ENCODE measurements around the gene PABPC3.

The PABPC3 gene

GRCh38 chr13:25095851-25096453, at the start of gene PABPC3:
Gene PABPC3 (plus strand): TSS chr13:25096136. CDS start chr13:25096199, 63 bp downstream.
- no peak within 1 kb of the TSS for H3K27ac ChIP-seq
- H3K4me3 ChIP-seq: no peak within 1 kb of the TSS
- no peak for DNase-seq (ENCODE audit: low read depth, low spot score)
- no peaks in the 10 kb centered on the region for H3K36me3 ChIP-seq (ENCODE audit: insufficient read depth, low read length)
- TF ChIP-seq EZH2 (IDR thresholded peaks at IDR 0.05) (no peak), FOXP2 (optimal IDR thresholded peaks at IDR 0.05; ENCODE audit: control extremely low read depth, extremely low read length, insufficient read depth) (no peak), POLR2AphosphoS5 (IDR thresholded peaks at IDR 0.05; ENCODE audit: borderline replicate concordance, low read depth, low read length) (no peak)
- H3K9me3 ChIP-seq (ENCODE audit: low read depth, low read length): no peaks in the 10 kb centered on the region
- no peak within 1 kb of the TSS for H3K9ac ChIP-seq (ENCODE audit: insufficient read length)

DNA sequence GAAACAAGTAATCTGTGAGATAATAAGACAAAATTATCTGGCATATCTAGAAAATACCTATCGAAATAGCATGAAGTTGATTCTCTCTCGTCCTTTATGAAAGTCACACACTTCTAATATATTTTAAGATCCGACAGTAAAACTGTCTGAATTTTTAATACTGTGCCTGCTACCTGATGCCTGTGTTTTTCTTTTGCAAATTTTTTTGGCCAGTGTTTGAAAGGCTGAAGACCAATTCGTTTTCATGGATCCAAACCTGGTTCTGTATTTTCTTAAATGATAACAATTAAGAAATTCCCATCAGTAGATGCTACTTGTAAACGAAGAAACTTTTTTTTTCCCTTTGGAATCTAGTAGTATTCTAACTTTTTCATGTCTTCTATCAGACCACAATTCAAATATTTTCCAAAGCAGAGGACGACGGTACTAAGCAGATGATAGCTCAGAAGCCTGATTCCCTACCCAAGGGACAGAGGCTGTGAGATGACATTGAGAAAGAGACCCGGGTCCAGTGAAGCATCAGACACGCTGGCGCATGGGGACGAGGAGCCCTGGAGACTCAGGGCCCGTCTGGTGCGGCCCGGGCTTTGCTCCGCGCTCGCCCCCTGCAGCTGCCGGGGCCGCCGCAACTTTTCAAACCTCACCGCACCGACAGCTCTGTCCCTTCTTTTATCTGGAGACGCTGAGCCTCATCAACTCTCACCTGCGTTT, 49.5 kb upstream of the PABPC3 start:
- no peak overlapping the region for H3K27ac ChIP-seq
- TF ChIP-seq EZH2 (IDR thresholded peaks at IDR 0.05) (no peak), POLR2AphosphoS5 (IDR thresholded peaks at IDR 0.05; ENCODE audit: borderline replicate concordance, low read depth, low read length) (no peak), FOXP2 (optimal IDR thresholded peaks at IDR 0.05; ENCODE audit: control extremely low read depth, extremely low read length, insufficient read depth) (no peak)
- no peak overlapping the region for H3K4me3 ChIP-seq
- no peak for DNase-seq (ENCODE audit: low read depth, low spot score)
- H3K36me3 ChIP-seq (ENCODE audit: insufficient read depth, low read length): no peaks in the 10 kb centered on the region
- H3K9ac ChIP-seq (ENCODE audit: insufficient read length): no peak overlapping the region
- H3K9me3 ChIP-seq (ENCODE audit: low read depth, low read length): no peaks in the 10 kb centered on the region

GRCh38 chr13:25046985-25047511, 48.9 kb upstream of the PABPC3 start:
- no peak overlapping the region for H3K4me3 ChIP-seq
- TF ChIP-seq FOXP2 (optimal IDR thresholded peaks at IDR 0.05; ENCODE audit: control extremely low read depth, extremely low read length, insufficient read depth): no peak
- no peak for TF ChIP-seq EZH2 (IDR thresholded peaks at IDR 0.05)
- TF ChIP-seq POLR2AphosphoS5 (IDR thresholded peaks at IDR 0.05; ENCODE audit: borderline replicate concordance, low read depth, low read length): no peak
- H3K9ac ChIP-seq (ENCODE audit: insufficient read length): no peak overlapping the region
- no peaks in the 10 kb centered on the region for H3K9me3 ChIP-seq (ENCODE audit: low read depth, low read length)
- H3K27ac ChIP-seq: no peak overlapping the region
- no peak for DNase-seq (ENCODE audit: low read depth, low spot score)
- no peaks in the 10 kb centered on the region for H3K36me3 ChIP-seq (ENCODE audit: insufficient read depth, low read length)

- Histone ChIP-seq H3K9me3 (ENCODE audit: low read depth, low read length) (no peaks in the 10 kb centered on the region), H3K27ac (no peak overlapping the region), H3K4me3 (no peak overlapping the region), H3K9ac (ENCODE audit: insufficient read length) (no peak overlapping the region), H3K36me3 (ENCODE audit: insufficient read depth, low read length) (no peaks in the 10 kb centered on the region)
- DNase-seq (ENCODE audit: low read depth, low spot score): no peak
- TF ChIP-seq POLR2AphosphoS5 (IDR thresholded peaks at IDR 0.05; ENCODE audit: borderline replicate concordance, low read depth, low read length): no peak
Observed at GRCh38 chr13:25051065-25051464, 44.9 kb upstream of the PABPC3 start.

GRCh38 chr13:25059166-25059565, 36.8 kb upstream of the PABPC3 start:
- Histone ChIP-seq H3K9ac (ENCODE audit: insufficient read length) (no peak overlapping the region), H3K4me3 (no peak overlapping the region), H3K9me3 (ENCODE audit: low read depth, low read length) (no peaks in the 10 kb centered on the region), H3K36me3 (ENCODE audit: insufficient read depth, low read length) (no peaks in the 10 kb centered on the region), H3K27ac (no peak overlapping the region)
- no peak for DNase-seq (ENCODE audit: low read depth, low spot score)
- no peak for TF ChIP-seq EZH2 (IDR thresholded peaks at IDR 0.05)
- no peak for TF ChIP-seq POLR2AphosphoS5 (IDR thresholded peaks at IDR 0.05; ENCODE audit: borderline replicate concordance, low read depth, low read length)
- TF ChIP-seq FOXP2 (optimal IDR thresholded peaks at IDR 0.05; ENCODE audit: control extremely low read depth, extremely low read length, insufficient read depth): no peak

- H3K9ac ChIP-seq (ENCODE audit: insufficient read length): no peak overlapping the region
- H3K4me3 ChIP-seq: no peak overlapping the region
- TF ChIP-seq EZH2 (IDR thresholded peaks at IDR 0.05) (no peak), FOXP2 (optimal IDR thresholded peaks at IDR 0.05; ENCODE audit: control extremely low read depth, extremely low read length, insufficient read depth) (no peak), POLR2AphosphoS5 (IDR thresholded peaks at IDR 0.05; ENCODE audit: borderline replicate concordance, low read depth, low read length) (no peak)
- H3K27ac ChIP-seq: no peak overlapping the region
- no peak for DNase-seq (ENCODE audit: low read depth, low spot score)
- H3K36me3 ChIP-seq (ENCODE audit: insufficient read depth, low read length): no peaks in the 10 kb centered on the region
- H3K9me3 ChIP-seq (ENCODE audit: low read depth, low read length): no peaks in the 10 kb centered on the region
Observed at GRCh38 chr13:25059958-25060357, 36.0 kb upstream of the PABPC3 start.

- no peak for DNase-seq (ENCODE audit: low read depth, low spot score)
- no peak overlapping the region for H3K4me3 ChIP-seq
- H3K9ac ChIP-seq (ENCODE audit: insufficient read length): no peak overlapping the region
- TF ChIP-seq FOXP2 (optimal IDR thresholded peaks at IDR 0.05; ENCODE audit: control extremely low read depth, extremely low read length, insufficient read depth) (no peak), EZH2 (IDR thresholded peaks at IDR 0.05) (no peak), POLR2AphosphoS5 (IDR thresholded peaks at IDR 0.05; ENCODE audit: borderline replicate concordance, low read depth, low read length) (no peak)
- no peaks in the 10 kb centered on the region for H3K36me3 ChIP-seq (ENCODE audit: insufficient read depth, low read length)
- no peaks in the 10 kb centered on the region for H3K9me3 ChIP-seq (ENCODE audit: low read depth, low read length)
- no peak overlapping the region for H3K27ac ChIP-seq
Observed at GRCh38 chr13:25062479-25062878, 33.5 kb upstream of the PABPC3 start.

DNA sequence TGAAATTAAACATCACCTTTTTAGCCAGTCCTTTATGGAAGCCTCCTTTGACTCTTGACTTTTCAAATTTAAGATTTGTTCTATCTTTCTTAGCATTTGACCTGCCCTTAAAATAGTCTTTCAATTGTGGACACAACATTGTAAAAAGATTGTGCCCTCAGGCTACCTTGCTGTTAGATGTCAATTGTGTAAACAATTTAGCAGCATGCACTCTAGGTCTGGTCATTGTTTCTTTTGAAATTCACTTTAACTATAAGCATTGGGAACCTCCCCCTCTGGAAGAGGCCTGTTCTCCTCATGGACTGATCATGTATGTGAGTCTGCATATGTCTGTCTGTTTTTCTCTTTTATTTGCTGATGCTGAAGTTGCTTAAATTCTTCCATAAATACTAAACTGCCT, 31.5 kb upstream of the PABPC3 start:
- Histone ChIP-seq H3K9me3 (ENCODE audit: low read depth, low read length) (no peaks in the 10 kb centered on the region), H3K36me3 (ENCODE audit: insufficient read depth, low read length) (no peaks in the 10 kb centered on the region), H3K27ac (no peak overlapping the region), H3K9ac (ENCODE audit: insufficient read length) (no peak overlapping the region), H3K4me3 (no peak overlapping the region)
- TF ChIP-seq FOXP2 (optimal IDR thresholded peaks at IDR 0.05; ENCODE audit: control extremely low read depth, extremely low read length, insufficient read depth) (no peak), EZH2 (IDR thresholded peaks at IDR 0.05) (no peak), POLR2AphosphoS5 (IDR thresholded peaks at IDR 0.05; ENCODE audit: borderline replicate concordance, low read depth, low read length) (no peak)
- no peak for DNase-seq (ENCODE audit: low read depth, low spot score)
